Measurements from ENCODE around the gene PSMB4.
"Not testable (repeated sequence)": the region's sequence is repeated elsewhere in the genome, so short reads cannot be mapped to it uniquely, and the experiment has no call there.

The PSMB4 gene

GRCh38 chr1:151390221-151391078, 8.9 kb upstream of the PSMB4 start:
- DNase-seq = not testable (repeated sequence)

DNA sequence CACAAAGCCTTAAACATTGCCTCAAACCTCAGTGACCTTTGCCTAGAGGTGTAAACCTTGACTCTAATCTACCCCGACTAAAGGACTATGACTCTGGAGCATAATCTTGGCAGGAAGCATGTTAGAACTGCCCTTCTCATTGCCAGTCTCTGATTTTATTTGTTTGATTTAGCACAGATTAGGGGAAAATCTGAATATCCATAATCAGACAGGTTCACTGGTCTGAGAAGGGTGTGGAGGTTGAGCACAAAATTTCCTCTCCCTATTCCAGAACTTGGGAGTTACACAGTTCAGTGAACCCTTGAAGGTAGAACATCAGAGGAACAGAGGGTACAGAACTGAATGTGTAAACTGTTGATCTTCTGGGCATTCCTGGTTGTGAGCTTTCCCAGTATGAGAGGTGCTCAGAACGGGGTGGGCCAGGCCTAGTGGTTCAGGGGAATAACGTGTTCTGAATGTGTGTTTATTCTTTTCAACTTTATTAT, 8.3 kb upstream of the PSMB4 start:
- DNase-seq = no peak

DNA sequence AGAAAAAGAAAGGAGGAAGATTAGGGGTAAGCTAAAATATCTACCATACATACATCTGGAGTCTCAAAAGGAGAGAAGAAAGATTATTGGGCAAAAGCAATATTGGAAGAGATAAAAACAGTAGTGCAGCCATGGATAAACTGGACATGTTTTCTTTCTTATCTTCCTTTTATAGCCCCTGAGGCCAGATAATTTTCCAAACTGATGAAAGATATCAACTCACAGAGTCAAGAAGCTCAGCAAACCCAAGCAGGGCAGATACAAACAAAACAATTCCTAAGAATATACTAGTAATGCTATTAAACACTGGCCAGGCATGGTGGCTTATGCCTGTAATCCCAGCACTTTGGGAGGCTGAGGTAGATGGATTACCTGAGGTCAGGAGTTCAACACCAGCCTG, 5.8 kb upstream of the PSMB4 start:
- no peak for DNase-seq

- DNase-seq = not testable (repeated sequence)
Observed at GRCh38 chr1:151396265-151396664, 3.1 kb upstream of the PSMB4 start.

- DNase-seq = no peak
Observed at GRCh38 chr1:151401125-151401788, 1.9 kb downstream of the PSMB4 start.

DNA sequence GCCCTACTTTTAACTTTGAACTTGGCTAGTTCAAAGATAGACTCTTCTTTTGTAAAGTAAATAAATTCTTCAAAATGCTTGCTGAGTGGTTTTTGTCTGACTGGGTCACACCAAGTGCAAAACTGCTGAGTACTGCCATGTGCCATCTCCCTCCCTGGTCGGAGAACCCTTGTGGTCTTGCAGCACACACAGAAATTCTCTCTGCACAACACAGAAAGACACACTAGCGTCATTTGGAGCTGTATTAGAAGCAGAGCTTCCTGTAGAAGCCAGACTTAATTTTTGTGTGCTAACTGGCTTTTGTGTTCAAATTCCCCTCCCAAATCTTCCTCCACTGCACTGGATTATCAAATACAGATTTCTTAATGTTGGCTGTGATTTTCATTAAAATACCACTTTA, 2.5 kb downstream of the PSMB4 start:
- no peak for DNase-seq

- no peak for DNase-seq
Observed at GRCh38 chr1:151402764-151403163, 3.4 kb downstream of the PSMB4 start.

- DNase-seq = no peak
Observed at GRCh38 chr1:151403612-151404011, 4.2 kb downstream of the PSMB4 start.

- DNase-seq = no peak
Observed at GRCh38 chr1:151405187-151405951, 6.0 kb downstream of the PSMB4 start.

- DNase-seq = no peak
Observed at GRCh38 chr1:151406176-151406575, 6.8 kb downstream of the PSMB4 start.

- no peak for DNase-seq
Observed at GRCh38 chr1:151407304-151407703, 7.9 kb downstream of the PSMB4 start.

- DNase-seq = no peak
Observed at GRCh38 chr1:151408891-151409290, 9.5 kb downstream of the PSMB4 start.

- DNase-seq = no peak
Observed at GRCh38 chr1:151411884-151412283, 12.5 kb downstream of the PSMB4 start.

- DNase-seq = no peak
Observed at GRCh38 chr1:151416231-151416630, 16.9 kb downstream of the PSMB4 start.

DNA sequence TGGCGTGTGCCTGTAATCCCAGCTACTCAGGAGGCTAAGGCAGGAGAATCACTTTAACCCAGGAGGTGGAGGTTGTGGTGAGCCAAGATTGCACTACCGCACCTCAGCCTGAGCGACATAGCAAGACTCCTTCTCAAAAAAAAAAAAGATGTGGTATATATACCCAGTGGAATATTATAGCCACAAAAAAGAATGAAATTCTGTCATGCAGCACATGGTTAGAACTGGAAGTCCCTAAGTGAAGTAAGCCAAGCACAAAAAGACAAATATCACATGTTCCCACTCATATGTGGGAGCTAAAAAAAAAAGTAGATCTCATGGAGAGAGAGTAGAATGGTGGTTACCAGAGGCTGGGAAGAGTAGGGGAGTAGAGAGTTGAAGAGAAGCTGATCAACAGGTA, 18.7 kb downstream of the PSMB4 start:
- DNase-seq = peak in 1 of 2 donors; percentile 9

DNA sequence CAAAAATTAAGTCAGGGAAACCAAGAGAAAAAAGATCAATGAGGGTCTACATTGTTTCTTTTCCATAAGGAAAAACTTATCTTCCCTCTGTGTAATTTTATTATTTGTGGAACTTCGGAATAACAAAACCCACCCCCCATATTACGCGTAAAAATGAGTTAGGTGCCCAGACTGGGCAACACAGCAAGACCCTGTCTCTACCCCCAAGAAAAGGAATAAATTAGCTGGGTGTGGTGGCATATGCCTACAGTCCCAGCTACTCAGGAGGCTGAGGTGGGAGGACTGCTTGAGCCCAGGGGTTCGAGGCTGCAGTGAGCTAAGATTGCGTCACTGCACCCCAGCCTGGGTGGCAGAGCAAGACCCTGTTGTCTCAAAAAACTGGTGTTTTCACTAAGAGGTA, 20.4 kb downstream of the PSMB4 start:
- DNase-seq = no peak

DNA sequence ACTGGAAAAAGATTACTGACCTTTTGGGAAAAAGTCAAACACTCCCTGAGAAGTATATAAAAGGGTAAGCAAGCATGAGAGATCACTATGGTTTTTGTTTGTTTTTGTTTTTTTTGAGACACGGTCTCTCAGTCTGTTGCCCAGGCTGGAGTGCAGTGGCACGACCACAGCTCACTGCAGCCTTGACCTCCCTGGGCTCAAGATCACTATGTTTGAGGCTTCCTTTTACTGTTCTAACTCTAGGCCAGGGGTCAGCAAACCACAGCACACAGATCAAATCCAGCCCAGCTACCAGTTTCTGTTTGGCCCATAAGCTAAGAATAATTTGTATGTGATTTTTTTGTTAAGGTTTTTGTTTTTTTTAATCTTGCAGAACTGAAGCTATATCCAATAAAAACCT, 25.7 kb downstream of the PSMB4 start:
- DNase-seq = no peak

GRCh38 chr1:151428068-151428467, 28.7 kb downstream of the PSMB4 start:
- no peak for DNase-seq

GRCh38 chr1:151433827-151434226, 34.5 kb downstream of the PSMB4 start:
- not testable (repeated sequence) for DNase-seq

- no peak for DNase-seq
Observed at GRCh38 chr1:151435174-151435573, 35.8 kb downstream of the PSMB4 start.

- DNase-seq = no peak
Observed at GRCh38 chr1:151436985-151437384, 37.6 kb downstream of the PSMB4 start.

- not testable (repeated sequence) for DNase-seq
Observed at GRCh38 chr1:151437396-151437795, 38.0 kb downstream of the PSMB4 start.
